ENCODE measurements around the gene MARCHF3.
"Not testable (repeated sequence)": the region's sequence is repeated elsewhere in the genome, so short reads cannot be mapped to it uniquely, and the experiment has no call there.

The MARCHF3 gene

DNA sequence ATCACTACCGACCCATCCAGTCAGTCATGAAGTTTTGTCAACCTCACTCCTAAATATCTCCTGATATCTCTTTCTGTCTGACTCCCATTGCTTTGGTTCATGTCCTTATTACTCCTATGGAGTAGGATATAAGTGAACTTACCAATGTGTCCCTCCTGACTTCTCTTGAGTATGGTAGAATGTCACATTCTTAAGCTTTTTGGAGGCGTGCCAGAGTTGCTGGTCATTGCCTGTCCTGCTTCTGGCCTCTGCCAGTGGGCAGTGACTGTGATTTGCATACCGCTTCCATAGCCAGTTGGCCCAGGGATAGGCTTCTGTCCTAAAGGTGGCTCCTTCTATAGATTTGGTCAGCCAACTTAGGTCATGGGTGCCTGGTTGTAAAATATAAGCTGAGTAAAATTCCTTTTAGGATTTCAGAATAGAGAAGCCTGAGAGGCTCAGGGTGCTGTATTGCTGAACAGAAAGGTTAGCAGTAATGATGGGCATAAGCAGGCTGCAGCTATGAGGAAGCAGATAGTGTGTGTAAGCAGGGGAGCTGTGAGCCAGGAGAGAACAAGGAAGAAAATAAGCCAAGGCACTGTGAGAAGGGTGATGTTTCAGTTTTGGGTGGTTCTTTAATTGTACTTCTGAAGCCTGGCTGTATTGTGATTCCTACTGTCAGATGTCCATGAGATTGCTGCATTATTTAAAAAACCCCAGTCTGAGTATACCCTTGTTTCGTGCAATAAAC lies 16.1 kb upstream of the MARCHF3 start:
- no peak for DNase-seq

- no peak for DNase-seq
Measured at GRCh38 chr5:127042593-127042992, 12.2 kb upstream of the MARCHF3 start.

GRCh38 chr5:127041571-127041970 lies 11.2 kb upstream of the MARCHF3 start:
- DNase-seq: no peak

DNA sequence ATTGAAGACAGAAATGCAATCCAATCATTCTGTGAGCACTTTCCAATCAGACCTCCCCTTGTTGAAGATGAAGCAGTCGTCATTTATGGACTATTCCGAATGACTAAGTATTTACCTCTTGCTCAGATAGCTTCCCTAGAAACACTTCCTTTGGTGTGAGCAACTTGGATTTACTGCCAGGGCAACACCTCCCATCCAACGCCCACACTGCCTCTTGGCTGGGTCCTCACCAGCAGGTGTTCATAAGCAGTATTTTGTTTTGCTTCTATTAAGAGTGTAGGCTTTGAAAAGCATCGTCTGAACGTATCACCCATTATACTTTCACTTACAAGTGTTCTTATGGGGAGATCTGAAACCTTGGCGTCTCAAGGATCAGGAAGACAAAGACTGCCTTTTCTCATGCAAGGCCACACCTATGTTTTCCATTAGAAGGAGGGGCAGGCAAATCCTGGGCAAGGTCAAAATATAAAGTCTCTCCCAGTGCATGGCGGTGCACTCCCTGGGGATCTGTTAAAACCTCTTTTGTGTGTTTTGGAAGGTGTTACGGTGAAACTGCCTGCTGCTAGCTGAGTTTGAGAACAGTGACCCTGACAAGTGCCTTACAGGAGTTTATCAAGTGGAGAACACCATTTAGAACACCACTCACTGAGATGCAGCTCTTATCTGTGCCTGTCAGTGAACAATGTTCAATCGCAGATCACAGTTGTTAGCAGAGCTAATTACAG lies 10.6 kb upstream of the MARCHF3 start:
- DNase-seq: no peak

GRCh38 chr5:127038550-127038949 lies 8.2 kb upstream of the MARCHF3 start:
- DNase-seq: no peak

DNA sequence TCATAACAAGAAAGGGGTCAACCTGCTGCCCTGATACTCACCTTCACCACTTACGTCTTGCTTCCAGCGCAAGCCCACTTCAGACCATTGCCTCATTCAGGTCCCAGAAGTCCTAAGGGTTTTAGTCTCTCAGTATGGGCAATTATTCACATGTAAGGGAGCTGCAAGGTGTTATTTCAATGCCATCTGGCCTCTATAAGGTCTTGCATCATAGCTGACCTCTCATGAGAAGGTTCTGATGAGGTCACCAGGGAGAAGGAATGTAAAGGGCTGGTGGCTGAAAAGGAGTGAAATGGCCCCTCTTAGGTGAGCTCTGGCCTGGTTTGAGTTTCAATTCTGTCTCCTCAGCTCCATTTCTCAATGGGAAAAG lies 1.5 kb upstream of the MARCHF3 start:
- no peak for DNase-seq

DNA sequence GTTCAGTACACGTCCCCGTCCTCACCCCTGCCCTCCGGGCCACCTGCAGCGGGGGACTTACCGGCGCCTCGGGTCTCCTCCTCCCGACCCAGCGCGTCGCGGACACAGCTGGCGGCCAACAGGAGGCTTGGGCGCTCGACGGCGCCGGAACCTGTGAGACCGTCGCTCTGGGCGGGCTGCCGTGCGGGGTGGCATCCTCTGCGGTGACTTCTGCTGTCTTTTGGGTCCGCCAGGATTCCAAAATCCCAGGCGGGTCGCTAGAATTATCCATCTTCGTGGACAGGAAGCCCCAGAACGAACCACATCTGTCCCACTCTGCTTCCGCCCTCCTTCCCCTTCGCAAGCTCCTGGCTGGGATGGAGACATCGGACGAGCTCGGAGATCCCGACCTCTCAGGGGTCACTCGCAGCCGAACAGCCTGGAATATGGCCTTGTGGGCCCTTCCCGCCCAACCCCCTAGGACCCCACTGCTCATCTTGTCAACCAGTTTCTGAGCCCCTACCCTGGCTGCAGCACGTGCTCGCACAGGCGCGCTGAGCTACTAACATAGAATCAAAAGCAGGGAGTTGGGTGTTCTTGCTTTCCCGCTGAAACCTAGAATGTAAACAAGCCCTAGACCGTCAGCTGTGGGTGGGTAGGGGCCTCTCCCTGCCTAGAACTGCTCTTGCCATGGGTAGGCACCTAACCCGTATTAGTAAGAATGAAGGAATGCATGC lies 947 bp upstream of the MARCHF3 start:
- DNase-seq: peak; percentile 22

DNA sequence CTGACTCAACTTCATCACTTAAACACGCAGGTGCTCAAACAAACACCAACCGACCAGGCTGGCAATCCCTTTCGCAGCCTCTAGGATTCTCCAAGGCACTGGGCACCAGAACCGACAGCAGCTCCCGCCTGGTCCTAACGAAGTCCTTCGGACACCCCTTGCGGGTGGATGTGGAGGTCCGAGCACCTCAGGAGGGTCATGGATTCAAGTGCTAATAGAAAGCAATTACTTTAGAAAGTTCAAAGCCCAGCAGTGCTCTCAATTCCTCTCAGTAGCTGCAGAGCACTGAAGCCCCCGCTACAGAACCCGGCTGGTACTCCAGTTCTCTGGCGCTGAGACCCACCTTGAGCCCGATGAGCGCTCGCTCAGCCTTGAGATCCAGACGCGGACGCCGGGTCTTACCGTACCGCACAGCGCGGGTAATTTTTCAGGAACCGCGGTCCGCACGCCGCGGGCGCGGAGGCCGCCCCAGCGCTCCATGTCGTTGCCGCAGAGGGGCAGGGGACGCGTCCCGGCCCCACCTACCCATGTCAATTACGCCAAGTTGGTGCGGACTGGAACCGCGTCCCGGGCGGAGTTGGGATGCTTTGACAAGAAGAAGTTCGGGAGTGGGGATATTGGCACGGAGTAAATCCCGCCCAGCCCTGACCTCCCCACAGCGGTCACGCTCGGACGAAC lies 638 bp downstream of the MARCHF3 start:
- DNase-seq: peak; percentile 65

GRCh38 chr5:127028822-127029457 lies 1.4 kb downstream of the MARCHF3 start:
- peak; percentile 36 for DNase-seq

DNA sequence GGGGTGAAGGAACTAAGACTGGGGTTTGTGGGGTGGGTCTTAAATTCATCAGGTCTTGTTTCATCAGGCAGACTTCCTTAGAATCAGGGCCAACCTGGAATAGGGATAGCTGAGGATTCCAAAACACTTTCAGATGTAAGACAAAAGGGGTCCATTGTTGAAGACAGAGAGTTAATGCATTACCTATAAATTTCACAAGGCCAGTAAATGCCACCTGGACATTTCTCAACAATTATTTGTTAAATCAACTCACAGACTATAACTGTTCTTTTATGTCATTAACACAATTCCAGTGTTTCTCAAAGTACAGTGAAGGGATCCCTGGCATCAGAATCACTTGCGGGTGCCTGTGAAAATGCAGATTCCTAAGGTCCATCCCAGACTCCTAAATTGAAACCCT lies 2.8 kb downstream of the MARCHF3 start:
- DNase-seq: no peak

DNA sequence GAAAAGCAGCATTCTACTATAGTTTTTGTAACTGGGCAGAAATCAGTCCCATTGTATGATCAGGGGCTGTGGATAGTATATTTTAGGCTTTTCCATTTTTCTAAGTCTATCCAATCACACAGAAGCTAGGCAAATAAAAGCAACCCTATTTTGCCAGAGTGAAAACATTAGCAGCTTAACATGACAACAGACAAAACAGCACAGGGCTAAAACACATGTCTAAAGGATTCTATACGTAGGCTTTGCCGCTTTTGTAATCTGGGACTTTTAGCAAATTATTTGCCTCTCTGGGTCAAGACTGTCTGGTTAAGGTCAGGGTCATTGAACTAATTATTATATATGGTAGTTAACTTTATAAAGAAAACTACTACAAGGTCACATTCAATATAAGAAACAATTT lies 4.2 kb downstream of the MARCHF3 start:
- no peak for DNase-seq

DNA sequence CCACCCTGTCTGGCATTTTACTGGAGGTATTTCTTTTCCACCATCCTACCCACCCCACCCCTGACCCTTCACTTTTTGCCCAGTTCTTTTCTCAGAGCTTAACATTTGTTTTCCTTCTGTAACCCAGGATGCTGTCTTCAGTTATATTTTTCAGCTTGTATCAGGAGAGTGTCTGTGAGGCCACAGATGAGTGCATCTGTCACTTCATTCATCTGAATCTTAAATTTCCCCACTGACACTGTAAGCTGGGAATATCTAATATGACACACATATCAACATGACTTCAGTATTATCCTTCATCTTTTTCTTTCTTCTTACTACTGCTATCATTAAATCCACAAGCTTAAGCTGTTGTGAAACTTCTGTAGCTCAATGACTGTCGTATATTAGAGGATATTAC lies 4.9 kb downstream of the MARCHF3 start:
- DNase-seq: no peak

GRCh38 chr5:127024821-127025220 lies 5.5 kb downstream of the MARCHF3 start:
- DNase-seq: no peak

GRCh38 chr5:127023552-127024191 lies 6.7 kb downstream of the MARCHF3 start:
- DNase-seq: not testable (repeated sequence)

DNA sequence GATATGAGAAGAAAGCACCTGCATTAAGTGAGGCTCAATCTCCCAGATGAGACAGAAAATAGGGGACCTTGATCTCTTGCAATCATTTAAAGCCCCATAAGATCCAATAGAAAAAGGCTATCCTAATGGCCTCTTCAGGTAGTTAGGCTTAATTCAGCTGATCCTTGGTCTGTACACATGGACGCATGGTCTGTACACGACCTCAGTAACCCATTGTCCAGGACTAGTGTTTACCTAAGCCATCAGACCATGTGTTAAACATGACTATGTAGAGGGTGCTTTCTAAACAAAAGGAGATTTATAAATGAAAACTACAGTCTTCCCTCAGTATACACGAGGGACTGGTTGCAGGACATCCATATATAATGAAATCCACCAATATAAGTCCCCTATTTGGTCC lies 7.5 kb downstream of the MARCHF3 start:
- DNase-seq: no peak

DNA sequence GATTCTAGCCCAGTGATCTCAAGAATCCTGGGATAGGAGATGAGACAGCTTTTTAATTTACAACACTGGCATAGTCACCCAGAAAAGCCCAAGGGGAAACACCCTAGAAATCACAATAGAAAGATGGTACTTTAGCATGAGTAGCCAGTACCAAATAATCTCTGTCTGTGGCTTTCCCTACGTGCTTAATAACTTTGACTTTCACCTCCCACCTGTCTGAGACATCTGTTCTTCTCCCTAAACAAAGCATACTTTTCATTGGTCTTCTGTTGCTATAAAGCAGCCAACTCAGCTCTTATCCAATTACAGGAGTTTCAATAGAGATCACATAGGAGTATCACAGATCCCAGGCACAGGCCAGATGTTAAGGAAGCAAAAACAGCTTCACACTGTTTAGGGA lies 10.4 kb downstream of the MARCHF3 start:
- DNase-seq: no peak

DNA sequence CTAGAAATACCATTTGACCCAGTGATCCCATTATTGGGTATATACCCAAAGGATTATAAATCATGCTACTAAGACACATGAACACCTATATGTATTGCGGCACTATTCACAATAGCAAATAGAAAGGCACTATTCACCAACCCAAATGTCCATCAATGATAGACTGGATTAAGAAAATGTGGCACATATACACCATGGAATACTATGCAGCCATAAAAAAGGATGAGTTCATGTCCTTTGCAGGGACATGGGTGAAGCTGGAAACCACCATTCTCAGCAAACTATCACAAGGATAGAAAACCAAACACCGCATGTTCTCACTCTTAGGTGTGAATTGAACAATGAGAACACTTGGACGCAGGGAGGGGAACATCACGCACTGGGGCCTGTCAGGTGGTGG lies 13.6 kb downstream of the MARCHF3 start:
- not testable (repeated sequence) for DNase-seq

DNA sequence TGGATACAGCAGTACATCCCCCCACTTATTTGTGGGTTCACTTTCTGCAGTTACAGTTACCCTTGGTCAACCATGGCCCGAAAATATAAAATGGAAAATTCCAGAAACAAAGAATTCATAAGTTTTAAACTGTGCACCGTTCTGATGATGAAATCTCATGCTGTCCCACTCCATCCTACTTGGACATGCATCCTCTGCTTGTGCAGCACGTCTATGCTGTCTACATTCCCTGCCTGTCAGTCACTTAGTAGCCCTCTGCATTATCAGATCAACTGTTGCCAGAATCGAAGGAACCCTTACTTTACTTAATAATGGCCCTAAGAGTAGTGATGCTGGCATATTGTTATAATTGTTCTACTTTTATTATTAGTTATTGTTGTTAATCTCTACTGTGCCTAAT lies 14.6 kb downstream of the MARCHF3 start:
- no peak for DNase-seq

- no peak for DNase-seq
Measured at GRCh38 chr5:127014573-127014972, 15.8 kb downstream of the MARCHF3 start.

DNA sequence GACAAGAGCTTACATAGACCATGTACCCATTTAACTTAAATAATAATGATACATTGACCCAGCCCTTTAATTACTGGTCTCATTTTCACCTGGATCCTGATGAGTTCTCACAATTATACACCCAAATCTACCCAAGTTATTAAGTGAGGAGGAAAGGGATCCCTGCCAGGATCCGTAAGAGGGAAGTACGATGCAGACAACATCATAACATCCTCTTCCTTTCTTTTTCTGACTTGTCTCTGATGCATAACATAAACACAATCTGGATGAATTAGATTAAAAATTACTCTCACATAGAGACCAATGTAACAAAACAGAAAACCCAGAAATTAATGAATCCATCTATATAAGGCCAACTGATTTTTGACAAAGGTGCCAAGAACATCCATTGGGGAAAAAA lies 17.0 kb downstream of the MARCHF3 start:
- DNase-seq: no peak

DNA sequence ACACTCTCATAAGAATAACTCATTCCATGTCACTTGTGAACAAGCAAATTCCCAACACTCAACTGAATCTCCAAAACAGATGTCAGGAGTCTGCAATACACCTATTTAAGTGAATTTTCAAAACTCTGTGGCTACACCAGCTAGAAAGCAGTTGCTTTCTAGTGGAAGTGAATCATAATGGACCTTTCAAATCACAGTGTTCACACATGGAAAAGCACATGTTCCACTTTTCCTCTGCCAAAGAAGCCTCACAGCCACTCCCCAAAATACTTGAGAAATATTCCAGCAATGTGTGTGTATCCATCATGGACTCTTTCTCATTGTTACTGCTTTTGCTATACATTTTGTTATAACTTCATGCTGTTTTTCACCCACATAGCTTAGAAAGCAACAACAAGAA lies 17.4 kb downstream of the MARCHF3 start:
- DNase-seq: no peak

DNA sequence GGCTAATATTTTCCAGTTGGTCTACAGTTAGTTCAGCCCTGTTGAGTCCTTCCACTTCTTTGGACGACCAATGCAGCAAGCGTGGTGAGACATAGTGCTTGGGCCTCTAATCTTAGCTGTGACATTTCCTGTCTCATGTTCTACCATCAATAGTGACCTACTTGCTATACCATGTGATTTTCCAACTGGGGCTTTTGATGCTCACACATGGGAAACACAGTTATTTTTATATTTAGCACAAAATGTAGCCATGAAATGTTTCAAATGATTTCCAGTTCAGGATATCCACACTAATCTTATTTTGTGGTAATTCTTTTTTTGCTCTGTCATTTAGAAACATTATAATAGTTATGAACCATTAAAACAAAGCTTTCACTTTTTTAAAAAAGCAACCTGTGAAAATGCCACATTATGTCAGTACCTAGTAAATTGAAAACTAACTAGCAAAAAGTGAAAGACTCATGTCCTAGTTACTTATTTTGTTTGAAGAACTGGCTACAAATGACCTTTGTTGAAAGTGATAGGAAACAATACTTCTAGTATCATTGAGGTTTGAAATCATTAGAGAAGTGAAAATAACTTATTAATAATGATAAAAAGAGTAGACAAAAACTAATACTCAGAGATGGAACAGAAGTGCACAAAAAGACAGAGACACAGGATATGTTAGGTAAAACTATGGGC lies 18.3 kb downstream of the MARCHF3 start:
- DNase-seq: no peak

All from femur (tissue), 1 donor.